NB4 (cell line): ENCODE results near the gene NFATC2.

Experiments used
- POLR2A ChIP-seq: IDR thresholded peaks from 2 replicates; pipeline ENCODE4 v1.6.1; 2011; ENCODE audit warnings: mild to moderate bottlenecking; ENCODE audit not compliant: insufficient read length; ENCODE audit errors: extremely low read depth
- TF ChIP-seq, protein P1 (sequence below): IDR thresholded peaks from one replicate; pipeline ENCODE4 v1.5.1; 2012; ENCODE audit warnings: low read depth, low read length

DNA sequence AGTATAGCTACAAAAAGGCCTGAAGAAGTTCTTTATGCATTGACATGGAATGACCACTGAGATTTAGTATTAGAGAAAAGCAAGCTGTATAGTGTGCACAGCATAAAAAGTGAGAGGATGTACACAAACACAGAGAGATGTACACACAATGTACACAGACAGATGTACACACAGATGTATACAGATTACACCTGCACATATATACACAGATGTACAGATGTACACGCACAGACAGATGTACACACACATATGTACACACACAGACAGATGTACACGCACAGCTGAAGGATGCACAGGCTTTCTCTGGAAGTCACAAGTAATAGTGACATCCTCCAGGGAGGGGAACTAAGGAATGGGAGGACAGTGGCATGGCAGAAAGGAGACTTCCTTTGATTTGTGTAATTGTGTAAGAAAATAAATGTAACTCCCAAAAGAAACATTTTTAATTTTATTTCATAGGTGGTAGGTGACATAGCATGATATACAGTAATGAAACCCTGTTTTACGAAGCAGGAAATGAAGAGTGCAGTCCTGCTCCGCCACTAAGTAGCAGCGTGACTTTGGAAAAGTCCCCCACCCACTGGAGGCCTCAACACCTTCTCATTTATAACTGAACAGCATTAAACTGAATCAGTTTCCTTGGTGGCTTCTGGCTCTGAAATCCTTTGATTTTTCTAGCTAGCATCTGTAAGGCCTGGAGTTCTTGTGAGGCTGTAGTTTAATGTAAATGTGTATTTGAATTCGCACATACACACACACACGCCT, 14.1 kb downstream of the NFATC2 start:
- no peak for TF ChIP-seq POLR2A
- TF ChIP-seq, protein P1, sequence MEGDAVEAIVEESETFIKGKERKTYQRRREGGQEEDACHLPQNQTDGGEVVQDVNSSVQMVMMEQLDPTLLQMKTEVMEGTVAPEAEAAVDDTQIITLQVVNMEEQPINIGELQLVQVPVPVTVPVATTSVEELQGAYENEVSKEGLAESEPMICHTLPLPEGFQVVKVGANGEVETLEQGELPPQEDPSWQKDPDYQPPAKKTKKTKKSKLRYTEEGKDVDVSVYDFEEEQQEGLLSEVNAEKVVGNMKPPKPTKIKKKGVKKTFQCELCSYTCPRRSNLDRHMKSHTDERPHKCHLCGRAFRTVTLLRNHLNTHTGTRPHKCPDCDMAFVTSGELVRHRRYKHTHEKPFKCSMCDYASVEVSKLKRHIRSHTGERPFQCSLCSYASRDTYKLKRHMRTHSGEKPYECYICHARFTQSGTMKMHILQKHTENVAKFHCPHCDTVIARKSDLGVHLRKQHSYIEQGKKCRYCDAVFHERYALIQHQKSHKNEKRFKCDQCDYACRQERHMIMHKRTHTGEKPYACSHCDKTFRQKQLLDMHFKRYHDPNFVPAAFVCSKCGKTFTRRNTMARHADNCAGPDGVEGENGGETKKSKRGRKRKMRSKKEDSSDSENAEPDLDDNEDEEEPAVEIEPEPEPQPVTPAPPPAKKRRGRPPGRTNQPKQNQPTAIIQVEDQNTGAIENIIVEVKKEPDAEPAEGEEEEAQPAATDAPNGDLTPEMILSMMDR = no peak
